ENCODE measurements around the gene ADGB. TPM values are rescaled to one million over a fixed set of nuclear protein-coding genes. Genes with fewer than 3 reads are reported as not detected.

The ADGB gene
- total and polyA plus RNA-seq, 4 donors: 0.18 TPM; not detected in 3

DNA sequence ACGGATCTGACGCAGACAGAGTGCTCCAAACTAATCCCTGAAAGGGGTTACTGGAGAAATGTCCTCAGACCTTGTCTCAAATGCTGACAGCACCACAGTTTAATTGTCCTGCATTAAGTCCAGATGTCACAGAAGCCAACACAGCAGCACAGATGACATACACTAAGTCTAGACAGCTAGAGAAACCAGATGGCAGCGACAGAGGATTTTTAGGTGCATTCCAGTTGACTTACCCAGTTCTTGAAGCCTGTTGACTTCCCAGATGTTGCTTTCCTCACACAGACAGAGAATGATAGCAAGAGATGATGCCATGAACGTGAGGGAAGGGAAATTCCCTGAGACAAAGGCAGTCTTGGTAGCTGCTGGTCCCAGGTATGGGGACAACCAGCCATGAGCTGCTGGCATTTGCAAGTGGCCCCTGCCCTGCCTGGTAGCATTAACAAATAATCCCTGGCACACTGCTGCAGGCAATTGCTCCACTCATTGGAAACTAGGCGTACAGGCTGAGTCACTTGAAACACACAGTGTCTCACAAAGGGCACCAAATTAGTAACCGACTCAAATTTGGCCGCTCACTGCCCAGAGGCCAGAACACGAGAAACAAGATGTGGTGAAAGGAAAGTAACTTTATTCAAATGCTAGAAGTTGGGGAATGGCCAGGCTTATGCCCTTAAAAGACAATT lies 52.2 kb downstream of the ADGB start:
- H3K27me3 ChIP-seq (ENCODE audit: control insufficient read depth in 1 of 2, insufficient read depth in 2 of 2, low read length in 1 of 2): no peaks in the 10 kb centered on the region
- no peak overlapping the region for H3K27ac ChIP-seq (ENCODE audit: low read depth in 1 of 2, low read length in 2 of 2)
- ATAC-seq (ENCODE audit: low FRiP score) (no peak), DNase-seq (no peak)
- H3K36me3 ChIP-seq (ENCODE audit: control insufficient read depth in 1 of 2, insufficient read depth in 2 of 2, low read length in 1 of 2): no peaks in the 10 kb centered on the region
- H3K4me3 ChIP-seq (ENCODE audit: low read length in 2 of 2): no peak overlapping the region
- H3K4me1 ChIP-seq (ENCODE audit: control insufficient read depth in 1 of 2, insufficient read depth in 2 of 2, low read length in 2 of 2): no peaks in the 10 kb centered on the region
- intact Hi-C loops (cut with DNase I): no loop called here
- H3K9me3 ChIP-seq (ENCODE audit: control insufficient read depth, low read length): peaks cover 2% of the 10 kb centered on the region
- 46 to 50% methylated on average over 8 of the region's 8 CpGs for WGBS, 2 donors

DNA sequence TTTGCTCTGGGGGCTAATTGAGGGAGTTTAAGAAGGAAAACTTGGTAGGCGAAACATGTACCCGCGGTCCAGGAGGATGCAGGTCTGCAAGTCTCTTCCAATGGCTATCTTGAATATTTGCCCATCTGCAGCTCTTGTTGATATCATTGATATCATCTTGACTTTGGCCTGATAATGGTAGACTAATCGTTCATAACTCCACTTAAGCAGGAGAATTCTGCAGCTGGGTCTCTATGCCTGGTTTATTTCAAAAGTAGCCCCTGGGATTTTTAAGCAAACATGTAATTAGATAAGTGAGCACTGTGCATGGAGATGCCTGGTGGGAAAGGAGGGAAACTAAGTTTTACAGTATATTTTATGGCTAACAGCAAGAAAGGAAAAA lies 52.7 kb downstream of the ADGB start:
- Histone ChIP-seq H3K4me3 (ENCODE audit: low read length in 2 of 2) (no peak overlapping the region), H3K4me1 (ENCODE audit: control insufficient read depth in 1 of 2, insufficient read depth in 2 of 2, low read length in 2 of 2) (no peaks in the 10 kb centered on the region), H3K9me3 (ENCODE audit: control insufficient read depth, low read length) (peaks cover 2% of the 10 kb centered on the region), H3K36me3 (ENCODE audit: control insufficient read depth in 1 of 2, insufficient read depth in 2 of 2, low read length in 1 of 2) (no peaks in the 10 kb centered on the region), H3K27ac (ENCODE audit: low read depth in 1 of 2, low read length in 2 of 2) (no peak overlapping the region), H3K27me3 (ENCODE audit: control insufficient read depth in 1 of 2, insufficient read depth in 2 of 2, low read length in 1 of 2) (no peaks in the 10 kb centered on the region)
- DNase-seq (no peak), ATAC-seq (ENCODE audit: low FRiP score) (no peak)
- 33 to 45% methylated on average over 4 of the region's 4 CpGs for WGBS, 2 donors
- intact Hi-C loops (cut with DNase I): no loop called here

DNA sequence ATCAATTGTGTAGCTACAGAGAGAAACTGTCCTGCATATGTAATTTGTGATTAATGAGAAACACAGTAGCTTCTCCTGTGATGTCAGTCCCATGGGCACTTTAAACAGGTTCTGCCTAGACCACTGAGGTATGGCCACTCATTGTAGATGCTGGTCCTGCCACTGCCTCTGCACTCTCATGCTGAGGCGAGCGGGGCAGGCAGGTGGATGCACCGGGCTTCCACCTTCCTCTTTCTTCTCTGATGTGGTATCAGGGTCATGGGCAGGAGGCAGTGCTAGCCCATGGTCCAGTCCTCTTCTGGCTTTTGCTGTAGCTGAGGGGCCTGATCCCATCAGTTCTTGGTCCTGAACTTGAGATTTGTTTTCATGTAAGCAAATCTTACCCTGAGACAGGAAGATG lies 58.7 kb downstream of the ADGB start:
- no peaks in the 10 kb centered on the region for H3K27me3 ChIP-seq (ENCODE audit: control insufficient read depth in 1 of 2, insufficient read depth in 2 of 2, low read length in 1 of 2)
- H3K4me1 ChIP-seq (ENCODE audit: control insufficient read depth in 1 of 2, insufficient read depth in 2 of 2, low read length in 2 of 2): no peaks in the 10 kb centered on the region
- H3K36me3 ChIP-seq (ENCODE audit: control insufficient read depth in 1 of 2, insufficient read depth in 2 of 2, low read length in 1 of 2): no peaks in the 10 kb centered on the region
- no peak overlapping the region for H3K27ac ChIP-seq (ENCODE audit: low read depth in 1 of 2, low read length in 2 of 2)
- intact Hi-C loops (cut with DNase I): no loop called here
- 87 to 91% methylated on average over 3 of the region's 3 CpGs for WGBS, 2 donors
- ATAC-seq (ENCODE audit: low FRiP score) (no peak), DNase-seq (no peak)
- H3K9me3 ChIP-seq (ENCODE audit: control insufficient read depth, low read length): peaks cover 1% of the 10 kb centered on the region
- H3K4me3 ChIP-seq (ENCODE audit: low read length in 2 of 2): no peak overlapping the region

DNA sequence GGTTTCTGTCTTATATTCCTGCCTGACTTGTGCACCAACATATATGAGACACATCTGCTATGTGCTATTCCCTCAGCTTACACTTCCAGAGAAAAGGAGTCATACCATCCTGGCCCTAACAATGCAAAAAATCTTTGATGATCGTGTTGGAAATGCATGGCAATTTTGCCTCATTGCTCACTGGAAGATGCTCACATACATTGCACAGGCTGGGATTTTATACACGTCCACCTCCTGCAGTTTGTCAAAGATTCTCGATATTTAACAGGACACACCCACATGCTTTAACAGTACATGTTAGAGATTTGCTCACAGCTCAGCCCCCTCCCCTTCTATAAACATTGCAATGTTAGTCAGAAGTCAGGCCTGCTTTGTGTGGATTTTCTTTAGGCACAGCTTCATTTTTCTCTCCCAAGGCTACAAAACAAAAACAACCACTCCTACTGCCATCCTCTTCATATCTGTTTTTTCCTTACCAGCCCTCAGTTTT lies 66.1 kb downstream of the ADGB start:
- no peak overlapping the region for H3K27ac ChIP-seq (ENCODE audit: low read depth in 1 of 2, low read length in 2 of 2)
- no peaks in the 10 kb centered on the region for H3K27me3 ChIP-seq (ENCODE audit: control insufficient read depth in 1 of 2, insufficient read depth in 2 of 2, low read length in 1 of 2)
- DNase-seq (no peak), ATAC-seq (ENCODE audit: low FRiP score) (no peak)
- intact Hi-C loops (cut with DNase I): no loop called here
- 28 to 32% methylated on average over 3 of the region's 3 CpGs for WGBS, 2 donors
- H3K36me3 ChIP-seq (ENCODE audit: control insufficient read depth in 1 of 2, insufficient read depth in 2 of 2, low read length in 1 of 2): no peaks in the 10 kb centered on the region
- no peak overlapping the region for H3K4me3 ChIP-seq (ENCODE audit: low read length in 2 of 2)
- no peaks in the 10 kb centered on the region for H3K4me1 ChIP-seq (ENCODE audit: control insufficient read depth in 1 of 2, insufficient read depth in 2 of 2, low read length in 2 of 2)
- no peaks in the 10 kb centered on the region for H3K9me3 ChIP-seq (ENCODE audit: control insufficient read depth, low read length)

DNA sequence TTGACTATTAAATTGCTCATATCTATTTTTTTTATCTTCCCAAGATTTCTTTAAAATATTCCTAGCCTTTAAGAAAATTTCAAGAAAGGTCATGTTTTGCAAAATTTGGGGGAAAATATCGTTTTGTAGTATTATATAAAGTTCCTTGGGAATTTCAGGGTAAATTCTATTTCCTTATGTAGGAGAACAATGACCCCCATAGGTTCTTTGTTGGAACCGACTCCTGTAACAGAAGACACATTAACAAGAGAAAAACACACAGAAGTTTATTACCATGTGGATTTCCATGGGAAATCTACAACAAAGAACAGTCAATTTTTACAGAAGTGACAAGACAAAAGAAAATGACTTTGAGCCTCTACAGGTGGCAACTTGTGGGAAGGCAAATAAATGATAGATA lies 68.1 kb downstream of the ADGB start:
- DNase-seq: no peak
- ATAC-seq (ENCODE audit: low FRiP score): no peak
- Histone ChIP-seq H3K4me3 (ENCODE audit: low read length in 2 of 2) (no peak overlapping the region), H3K27me3 (ENCODE audit: control insufficient read depth in 1 of 2, insufficient read depth in 2 of 2, low read length in 1 of 2) (no peaks in the 10 kb centered on the region), H3K9me3 (ENCODE audit: control insufficient read depth, low read length) (no peaks in the 10 kb centered on the region), H3K4me1 (ENCODE audit: control insufficient read depth in 1 of 2, insufficient read depth in 2 of 2, low read length in 2 of 2) (no peaks in the 10 kb centered on the region), H3K27ac (ENCODE audit: low read depth in 1 of 2, low read length in 2 of 2) (no peak overlapping the region), H3K36me3 (ENCODE audit: control insufficient read depth in 1 of 2, insufficient read depth in 2 of 2, low read length in 1 of 2) (no peaks in the 10 kb centered on the region)
- intact Hi-C loops (cut with DNase I): no loop called here
- 29 to 37% methylated on average over 2 of the region's 2 CpGs for WGBS, 2 donors

- intact Hi-C loops (cut with DNase I): no loop called here
- ATAC-seq (ENCODE audit: low FRiP score) (no peak), DNase-seq (no peak)
- WGBS, 2 donors: 83 to 84% methylated on average over 4 of the region's 4 CpGs
- Histone ChIP-seq H3K27ac (ENCODE audit: low read depth in 1 of 2, low read length in 2 of 2) (no peak overlapping the region), H3K9me3 (ENCODE audit: control insufficient read depth, low read length) (no peaks in the 10 kb centered on the region), H3K27me3 (ENCODE audit: control insufficient read depth in 1 of 2, insufficient read depth in 2 of 2, low read length in 1 of 2) (no peaks in the 10 kb centered on the region), H3K4me1 (ENCODE audit: control insufficient read depth in 1 of 2, insufficient read depth in 2 of 2, low read length in 2 of 2) (no peaks in the 10 kb centered on the region), H3K4me3 (ENCODE audit: low read length in 2 of 2) (no peak overlapping the region), H3K36me3 (ENCODE audit: control insufficient read depth in 1 of 2, insufficient read depth in 2 of 2, low read length in 1 of 2) (no peaks in the 10 kb centered on the region)
Observed at GRCh38 chr6:146670161-146670560, 71.4 kb downstream of the ADGB start.

GRCh38 chr6:146673069-146673468 lies 74.3 kb downstream of the ADGB start:
- intact Hi-C loops (cut with DNase I): no loop called here
- ATAC-seq (ENCODE audit: low FRiP score) (no peak), DNase-seq (no peak)
- 51 to 53% methylated on average over 3 of the region's 3 CpGs for WGBS, 2 donors
- no peak overlapping the region for H3K27ac ChIP-seq (ENCODE audit: low read depth in 1 of 2, low read length in 2 of 2)
- no peaks in the 10 kb centered on the region for H3K9me3 ChIP-seq (ENCODE audit: control insufficient read depth, low read length)
- no peak overlapping the region for H3K4me3 ChIP-seq (ENCODE audit: low read length in 2 of 2)
- H3K4me1 ChIP-seq (ENCODE audit: control insufficient read depth in 1 of 2, insufficient read depth in 2 of 2, low read length in 2 of 2): no peaks in the 10 kb centered on the region
- H3K27me3 ChIP-seq (ENCODE audit: control insufficient read depth in 1 of 2, insufficient read depth in 2 of 2, low read length in 1 of 2): no peaks in the 10 kb centered on the region
- H3K36me3 ChIP-seq (ENCODE audit: control insufficient read depth in 1 of 2, insufficient read depth in 2 of 2, low read length in 1 of 2): no peaks in the 10 kb centered on the region

- Histone ChIP-seq H3K4me3 (ENCODE audit: low read length in 2 of 2) (no peak overlapping the region), H3K4me1 (ENCODE audit: control insufficient read depth in 1 of 2, insufficient read depth in 2 of 2, low read length in 2 of 2) (no peaks in the 10 kb centered on the region), H3K27ac (ENCODE audit: low read depth in 1 of 2, low read length in 2 of 2) (no peak overlapping the region), H3K9me3 (ENCODE audit: control insufficient read depth, low read length) (no peaks in the 10 kb centered on the region), H3K36me3 (ENCODE audit: control insufficient read depth in 1 of 2, insufficient read depth in 2 of 2, low read length in 1 of 2) (no peaks in the 10 kb centered on the region), H3K27me3 (ENCODE audit: control insufficient read depth in 1 of 2, insufficient read depth in 2 of 2, low read length in 1 of 2) (no peaks in the 10 kb centered on the region)
- 9 to 10% methylated on average over 3 of the region's 3 CpGs for WGBS, 2 donors
- DNase-seq: no peak
- intact Hi-C loops (cut with DNase I): no loop called here
- no peak for ATAC-seq (ENCODE audit: low FRiP score)
Observed at GRCh38 chr6:146679386-146679785, 80.6 kb downstream of the ADGB start.

DNA sequence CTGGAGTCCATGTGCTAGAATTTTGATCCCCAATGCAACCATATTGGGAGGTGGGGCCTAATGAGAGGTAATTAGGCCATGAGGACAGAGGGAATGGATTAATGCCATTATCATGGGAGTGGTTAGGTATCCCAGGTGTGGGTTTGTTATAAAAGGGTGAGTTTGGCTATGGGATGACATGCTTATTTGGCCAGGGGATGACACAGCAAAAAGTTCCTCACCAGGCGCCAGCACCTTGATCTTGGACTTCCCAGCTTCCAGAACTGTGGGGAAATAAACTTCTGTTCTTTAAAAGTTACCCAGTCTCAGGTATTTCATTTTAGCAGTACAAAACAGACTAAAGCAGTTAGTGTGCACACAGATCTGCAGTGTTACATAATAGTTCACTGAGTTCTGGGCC lies 84.1 kb downstream of the ADGB start:
- Histone ChIP-seq H3K9me3 (ENCODE audit: control insufficient read depth, low read length) (no peaks in the 10 kb centered on the region), H3K4me3 (ENCODE audit: low read length in 2 of 2) (no peak overlapping the region), H3K4me1 (ENCODE audit: control insufficient read depth in 1 of 2, insufficient read depth in 2 of 2, low read length in 2 of 2) (no peaks in the 10 kb centered on the region), H3K27ac (ENCODE audit: low read depth in 1 of 2, low read length in 2 of 2) (no peak overlapping the region), H3K36me3 (ENCODE audit: control insufficient read depth in 1 of 2, insufficient read depth in 2 of 2, low read length in 1 of 2) (no peaks in the 10 kb centered on the region), H3K27me3 (ENCODE audit: control insufficient read depth in 1 of 2, insufficient read depth in 2 of 2, low read length in 1 of 2) (no peaks in the 10 kb centered on the region)
- intact Hi-C loops (cut with DNase I): no loop called here
- 91 to 100% methylated on average over 1 of the region's 1 CpG for whole genome bisulfite sequencing, 2 donors
- ATAC-seq (ENCODE audit: low FRiP score): no peak
- DNase-seq: no peak
